HUES48 (cell line): Measurements from ENCODE around the gene L3MBTL2.

Experiments
- H3K27ac ChIP-seq: one replicate; pipeline ENCODE4 v1.7.0; 2013; ENCODE audit warnings: low read depth, low read length, inconsistent platforms
- H3K27me3 ChIP-seq: 2 replicates; pipeline ENCODE4 v1.6.1; 2013; ENCODE audit warnings: mild to moderate bottlenecking, low read length; ENCODE audit not compliant: control insufficient read depth, insufficient read depth
- H3K36me3 ChIP-seq: 2 replicates; pipeline ENCODE4 v1.6.1; 2013; ENCODE audit warnings: low read length; ENCODE audit not compliant: control insufficient read depth, insufficient read depth
- H3K4me1 ChIP-seq: 2 replicates; pipeline ENCODE4 v1.6.1; 2013; ENCODE audit warnings: mild to moderate bottlenecking, low read length; ENCODE audit not compliant: control insufficient read depth, insufficient read depth
- H3K4me3 ChIP-seq: 2 replicates; pipeline ENCODE4 v1.5.1; 2013; ENCODE audit warnings: mild to moderate bottlenecking, low read depth, low read length
- H3K9ac ChIP-seq: 2 replicates; pipeline ENCODE4 v1.6.1; 2013; ENCODE audit warnings: mild to moderate bottlenecking, low read depth, low read length, moderate library complexity
- H3K9me3 ChIP-seq: 2 replicates; pipeline ENCODE4 v1.6.1; 2013; ENCODE audit warnings: low read length; ENCODE audit not compliant: control insufficient read depth, insufficient read depth

The L3MBTL2 gene

GRCh38 chr22:41215409-41215808 lies 10.3 kb downstream of the L3MBTL2 start:
- Histone ChIP-seq H3K4me1 (peaks cover 13% of the 10 kb centered on the region; the same call in 1 of the 2 replicates), H3K9ac (no peak overlapping the region), H3K27me3 (no peaks in the 10 kb centered on the region), H3K4me3 (no peak overlapping the region), H3K36me3 (peaks cover 62% of the 10 kb centered on the region), H3K27ac (no peak overlapping the region), H3K9me3 (peaks cover 2% of the 10 kb centered on the region; the same call in 1 of the 2 replicates)

DNA sequence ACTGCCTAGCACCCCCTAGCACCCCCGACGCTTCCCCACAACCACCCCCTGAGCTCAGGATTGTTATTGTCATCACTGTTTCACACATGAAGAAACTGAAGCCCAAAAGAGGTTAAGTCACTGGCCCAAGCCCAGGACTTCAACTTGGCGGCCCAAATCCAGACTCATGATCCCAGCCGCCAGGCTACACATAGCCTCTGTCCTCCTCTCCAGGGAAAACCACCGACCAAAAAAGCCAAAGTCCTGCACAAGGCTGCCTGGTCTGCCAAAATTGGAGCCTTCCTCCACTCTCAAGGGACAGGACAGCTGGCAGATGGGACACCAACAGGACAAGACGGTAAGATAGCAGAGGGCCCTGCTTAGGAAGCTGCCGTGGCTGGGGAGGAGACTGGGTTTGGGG lies 10.8 kb downstream of the L3MBTL2 start:
- no peak overlapping the region for H3K27ac ChIP-seq

GRCh38 chr22:41216984-41217383 lies 11.9 kb downstream of the L3MBTL2 start:
- peaks cover 13% of the 10 kb centered on the region; the same call in 1 of the 2 replicates for H3K4me1 ChIP-seq
- peaks cover 2% of the 10 kb centered on the region; the same call in 1 of the 2 replicates for H3K9me3 ChIP-seq
- H3K4me3 ChIP-seq = no peak overlapping the region
- H3K9ac ChIP-seq = no peak overlapping the region
- H3K27ac ChIP-seq = peak overlapping the region; percentile 65
- no peaks in the 10 kb centered on the region for H3K27me3 ChIP-seq
- H3K36me3 ChIP-seq = peaks cover 67% of the 10 kb centered on the region

More for the DNA sequence above, 10.8 kb downstream of the L3MBTL2 start:
- Histone ChIP-seq H3K9ac (no peak overlapping the region), H3K9me3 (peaks cover 2% of the 10 kb centered on the region; the same call in 1 of the 2 replicates), H3K4me1 (peaks cover 13% of the 10 kb centered on the region; the same call in 1 of the 2 replicates), H3K27me3 (no peaks in the 10 kb centered on the region), H3K36me3 (peaks cover 63% of the 10 kb centered on the region), H3K4me3 (no peak overlapping the region)

DNA sequence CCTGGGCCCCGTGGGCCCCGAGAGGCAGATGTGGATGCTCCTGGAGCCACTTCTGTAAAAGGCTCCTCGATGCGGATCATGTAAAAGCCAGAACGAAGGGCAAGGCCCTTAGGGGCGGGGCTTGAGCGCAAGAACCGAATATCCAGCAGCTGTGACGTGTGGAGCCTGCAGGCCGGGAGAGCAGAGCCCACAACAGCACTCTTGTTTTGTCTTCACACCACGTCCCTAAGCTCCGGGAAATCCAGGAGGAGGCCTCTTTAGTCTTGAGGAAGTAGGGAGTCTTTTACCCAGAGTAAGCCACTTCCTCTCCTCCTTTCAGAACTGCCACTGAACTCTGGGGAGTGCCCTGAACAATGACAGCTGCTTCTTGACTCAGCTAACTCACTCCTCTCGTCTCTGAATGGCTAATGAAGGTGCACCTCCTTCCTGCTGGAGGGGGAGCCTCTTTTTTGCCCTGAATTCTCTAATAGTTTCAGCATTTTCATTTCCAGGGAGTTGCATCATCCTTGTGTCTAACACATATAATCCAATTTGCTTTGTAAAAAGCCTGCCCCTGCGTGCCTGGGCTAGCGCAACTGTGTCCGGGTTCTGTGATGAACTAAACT lies 12.5 kb downstream of the L3MBTL2 start:
- Histone ChIP-seq H3K4me1 (peaks cover 13% of the 10 kb centered on the region; the same call in 1 of the 2 replicates), H3K9me3 (peaks cover 2% of the 10 kb centered on the region; the same call in 1 of the 2 replicates), H3K27me3 (no peaks in the 10 kb centered on the region), H3K4me3 (no peak overlapping the region), H3K27ac (peak overlapping the region; percentile 65), H3K9ac (no peak overlapping the region), H3K36me3 (peaks cover 69% of the 10 kb centered on the region)

GRCh38 chr22:41222846-41223507 lies 17.9 kb downstream of the L3MBTL2 start:
- Histone ChIP-seq H3K9ac (no peak overlapping the region), H3K36me3 (peaks cover 82% of the 10 kb centered on the region), H3K27ac (no peak overlapping the region), H3K27me3 (no peaks in the 10 kb centered on the region), H3K4me3 (no peak overlapping the region), H3K9me3 (no peaks in the 10 kb centered on the region), H3K4me1 (no peaks in the 10 kb centered on the region)

GRCh38 chr22:41223535-41223934 lies 18.4 kb downstream of the L3MBTL2 start:
- no peaks in the 10 kb centered on the region for H3K4me1 ChIP-seq
- H3K27me3 ChIP-seq = no peaks in the 10 kb centered on the region
- no peak overlapping the region for H3K9ac ChIP-seq
- H3K9me3 ChIP-seq = no peaks in the 10 kb centered on the region
- H3K27ac ChIP-seq = no peak overlapping the region
- H3K4me3 ChIP-seq = no peak overlapping the region
- peaks cover 82% of the 10 kb centered on the region for H3K36me3 ChIP-seq

DNA sequence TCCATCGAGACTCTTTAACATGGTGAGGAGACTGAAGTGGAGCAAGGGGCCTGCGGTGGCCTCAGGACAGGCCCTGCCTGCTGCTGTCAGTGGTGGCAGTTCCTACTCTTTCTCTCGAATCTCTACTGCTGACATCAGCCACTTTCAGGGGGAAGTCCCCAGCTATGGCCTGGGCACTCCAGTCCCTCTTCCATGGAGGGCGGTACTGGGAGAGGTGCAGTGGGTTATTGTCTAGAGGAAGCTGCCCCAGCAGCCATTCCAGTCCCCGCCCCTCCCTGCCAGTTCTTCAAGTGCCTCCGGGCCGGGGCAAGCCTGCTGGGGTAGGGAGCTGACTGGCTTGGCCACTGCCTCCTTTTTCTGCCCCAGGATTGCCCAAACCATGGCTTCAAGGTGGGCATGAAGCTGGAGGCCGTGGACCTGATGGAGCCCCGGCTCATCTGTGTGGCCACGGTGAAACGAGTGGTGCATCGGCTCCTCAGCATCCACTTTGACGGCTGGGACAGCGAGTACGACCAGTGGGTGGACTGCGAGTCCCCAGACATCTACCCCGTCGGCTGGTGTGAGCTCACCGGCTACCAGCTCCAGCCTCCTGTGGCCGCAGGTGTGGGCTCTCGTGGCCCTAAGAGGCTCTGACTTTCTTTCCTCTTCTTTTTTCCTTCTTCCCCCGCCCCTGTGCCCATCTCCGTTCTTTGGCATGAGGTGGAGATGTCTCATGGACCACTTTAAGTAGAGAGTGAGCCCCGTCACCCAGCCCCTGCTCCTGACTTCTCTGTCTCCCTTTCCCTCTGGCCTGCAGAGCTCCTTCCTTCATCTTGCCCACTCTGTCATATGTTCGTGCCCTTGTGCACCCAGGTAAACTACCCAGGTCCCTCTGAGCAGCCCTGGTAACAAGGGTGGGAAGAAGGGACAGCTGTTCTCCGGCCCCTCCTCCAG lies 21.9 kb downstream of the L3MBTL2 start:
- Histone ChIP-seq H3K9me3 (no peaks in the 10 kb centered on the region), H3K27me3 (no peaks in the 10 kb centered on the region), H3K4me3 (no peak overlapping the region), H3K36me3 (peaks cover 74% of the 10 kb centered on the region), H3K4me1 (no peaks in the 10 kb centered on the region), H3K9ac (no peak overlapping the region), H3K27ac (no peak overlapping the region)

- H3K27ac ChIP-seq = no peak overlapping the region
- no peaks in the 10 kb centered on the region for H3K9me3 ChIP-seq
- peaks cover 51% of the 10 kb centered on the region for H3K36me3 ChIP-seq
- H3K27me3 ChIP-seq = no peaks in the 10 kb centered on the region
- no peak overlapping the region for H3K4me3 ChIP-seq
- H3K9ac ChIP-seq = no peak overlapping the region
- no peaks in the 10 kb centered on the region for H3K4me1 ChIP-seq
Observed at GRCh38 chr22:41229215-41229614, 24.1 kb downstream of the L3MBTL2 start.

DNA sequence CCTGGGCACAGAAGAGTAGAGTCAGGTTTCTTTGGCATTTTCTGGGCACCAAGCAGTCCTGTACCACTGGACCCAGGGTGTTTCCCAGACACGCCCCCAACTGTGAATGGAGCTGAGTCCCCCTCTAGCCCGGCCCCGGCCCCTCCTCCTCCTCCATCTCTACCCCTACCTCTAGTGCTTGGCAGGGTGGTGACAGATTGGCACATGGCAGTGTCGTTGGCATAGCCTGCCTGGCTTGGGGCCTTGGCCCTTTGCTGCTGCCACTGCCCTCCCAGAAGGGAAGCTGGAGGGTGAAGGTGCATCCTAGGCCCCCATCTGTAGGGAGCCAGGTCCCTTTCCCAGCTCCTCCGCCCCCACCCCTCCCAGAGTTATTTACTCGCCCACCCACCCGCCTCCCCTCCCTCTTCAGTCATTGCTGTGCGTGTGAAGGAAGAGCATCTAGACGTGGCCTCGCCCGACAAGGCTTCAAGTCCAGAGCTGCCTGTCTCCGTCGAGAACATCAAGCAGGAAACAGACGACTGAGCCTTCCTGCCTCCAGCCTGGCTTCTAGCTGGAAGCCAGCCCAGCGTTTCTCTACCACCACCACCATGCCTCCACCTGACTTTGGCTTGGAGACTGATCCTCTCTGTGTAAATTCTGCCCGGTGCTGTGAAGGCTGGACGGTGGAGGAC lies 24.8 kb downstream of the L3MBTL2 start:
- Histone ChIP-seq H3K9me3 (no peaks in the 10 kb centered on the region), H3K27ac (no peak overlapping the region), H3K4me1 (no peaks in the 10 kb centered on the region), H3K27me3 (no peaks in the 10 kb centered on the region), H3K36me3 (peaks cover 45% of the 10 kb centered on the region), H3K9ac (no peak overlapping the region), H3K4me3 (no peak overlapping the region)

- Histone ChIP-seq H3K4me3 (no peak overlapping the region), H3K9ac (no peak overlapping the region), H3K27ac (no peak overlapping the region), H3K36me3 (peaks cover 40% of the 10 kb centered on the region), H3K27me3 (no peaks in the 10 kb centered on the region), H3K4me1 (no peaks in the 10 kb centered on the region), H3K9me3 (no peaks in the 10 kb centered on the region)
Observed at GRCh38 chr22:41230401-41230785, 25.3 kb downstream of the L3MBTL2 start.
